ENCODE measurements around the gene NCKAP5. TPM values are rescaled to one million over a fixed set of nuclear protein-coding genes. Genes with fewer than 3 reads are reported as not detected.

The NCKAP5 gene
- total and polyA plus RNA-seq, 9 of the 15 experiments (the other 6 are each of a cell fraction or from before 2014, with no cell fraction given): not detected

DNA sequence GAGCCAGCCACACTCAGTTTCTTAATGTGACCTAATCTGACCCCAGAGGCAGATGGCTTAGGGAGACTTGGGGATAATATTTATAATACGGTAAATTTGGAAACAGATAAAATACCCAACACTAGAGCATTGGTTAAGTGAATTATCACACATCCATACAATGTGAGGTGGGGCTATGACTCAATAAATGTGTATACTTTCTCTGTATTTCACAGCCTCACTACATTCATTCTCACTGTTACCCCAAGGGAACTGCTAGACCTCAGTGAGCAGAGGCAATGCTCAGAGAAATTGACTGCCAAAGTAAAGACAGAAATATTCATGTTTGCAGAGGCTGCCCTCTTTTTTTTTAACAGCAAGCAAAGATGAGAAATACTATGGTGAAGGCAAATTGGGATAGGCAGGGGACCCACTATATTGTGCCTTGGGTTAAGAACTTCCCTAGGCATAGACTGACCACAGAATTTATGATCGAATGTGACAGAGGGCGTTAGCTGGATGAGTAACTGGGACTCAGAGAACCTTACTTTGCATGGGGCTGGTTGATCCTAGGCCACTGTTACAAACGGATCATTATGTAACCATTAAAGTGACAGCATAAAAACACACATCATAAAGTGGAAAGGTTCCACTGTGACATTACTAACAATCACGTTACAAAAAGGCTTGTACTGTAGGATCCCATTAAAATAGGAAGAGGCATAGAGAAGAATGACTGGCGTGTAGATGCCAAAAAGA lies 652.3 kb downstream of the NCKAP5 start:
- ChIA-PET POLR2A (no interaction called here), CTCF (ENCODE audit: low intra/inter-chr PET ratio) (no interaction called here)
- H3K36me3 ChIP-seq (ENCODE audit: control insufficient read depth, insufficient read depth, low read length): no peaks in the 10 kb centered on the region
- H3K27me3 ChIP-seq (ENCODE audit: control insufficient read depth in 2 of 2, insufficient read depth in 2 of 2, low read length in 2 of 2): no peaks in the 10 kb centered on the region
- 2% methylated on average over 6 of the region's 6 CpGs for WGBS (ENCODE audit: insufficient coverage, low coverage, missing lambda C conversion rate)
- no TSS peak for BruUV-seq (replicated peaks)
- H3K9me1 ChIP-seq (ENCODE audit: control insufficient read depth, insufficient read depth, low read length): no peaks in the 10 kb centered on the region
- H3K27ac ChIP-seq (ENCODE audit: extremely low read depth, low read depth, low read length): no peak overlapping the region
- ATAC-seq (no peak), FAIRE-seq (no peak), DNase-seq (ENCODE audit: extremely low read depth in 1 of 4, low spot score in 3 of 4) (no peak)
- no peaks in the 10 kb centered on the region for H3K79me2 ChIP-seq (ENCODE audit: control insufficient read depth, insufficient read depth, low read length)
- H3K4me1 ChIP-seq (replicated peaks in 1 of 2; ENCODE audit: control insufficient read depth in 2 of 2, insufficient read depth in 2 of 2, low read length in 2 of 2): no peaks in the 10 kb centered on the region
- H3K9me3 ChIP-seq (replicated peaks; ENCODE audit: control insufficient read depth, insufficient read depth, low read depth, low read length): no peaks in the 10 kb centered on the region
- in situ Hi-C loops (cut with MboI): no loop called here
- TF ChIP-seq ZNF174 (CRISPR knock-in tag; IDR thresholded peaks at IDR 0.05): no peak
- no peak for TF ChIP-seq U2AF2 (optimal IDR thresholded peaks at IDR 0.05; ENCODE audit: low read depth, low read length)
- TF ChIP-seq SIN3B (IDR thresholded peaks at IDR 0.05; ENCODE audit: low read depth): no peak
- no peak for TF ChIP-seq MYBL2 (IDR thresholded peaks at IDR 0.05; ENCODE audit: low read depth)
- no peak for TF ChIP-seq MYBL2 (CRISPR knock-in tag; IDR thresholded peaks at IDR 0.05; ENCODE audit: borderline replicate concordance)
- H3K4me2 ChIP-seq (ENCODE audit: insufficient read depth, low read length): no peak overlapping the region
- H3K9ac ChIP-seq (ENCODE audit: insufficient read depth in 1 of 2, low read depth in 2 of 2, low read length in 2 of 2): no peak overlapping the region
- H4K20me1 ChIP-seq (replicated peaks; ENCODE audit: control insufficient read depth, insufficient read depth, low read length): no peaks in the 10 kb centered on the region
- no peak overlapping the region for H3K4me3 ChIP-seq
- intact Hi-C loops (cut with micrococcal nuclease): no loop called here
- H2AFZ ChIP-seq (ENCODE audit: low read depth, low read length): no peak overlapping the region

All from K562 (cell line).